ENCODE measurements around the gene FSCN2.

- no peak for TF ChIP-seq CTCF (conservative IDR thresholded peaks at IDR 0.05; ENCODE audit: low read length)
- TF ChIP-seq EZH2phosphoT487 (IDR thresholded peaks at IDR 0.05; ENCODE audit: borderline replicate concordance) = no peak
These were observed 11.9 kb downstream of the FSCN2 start for GRCh38 chr17:81539961-81540675.

Measured in Loucy (cell line).